ENCODE results near the gene ETDA.
"Not testable (repeated sequence)": the region's sequence is repeated elsewhere in the genome, so short reads cannot be mapped to it uniquely, and the experiment has no call there.

Gene ETDA

DNA sequence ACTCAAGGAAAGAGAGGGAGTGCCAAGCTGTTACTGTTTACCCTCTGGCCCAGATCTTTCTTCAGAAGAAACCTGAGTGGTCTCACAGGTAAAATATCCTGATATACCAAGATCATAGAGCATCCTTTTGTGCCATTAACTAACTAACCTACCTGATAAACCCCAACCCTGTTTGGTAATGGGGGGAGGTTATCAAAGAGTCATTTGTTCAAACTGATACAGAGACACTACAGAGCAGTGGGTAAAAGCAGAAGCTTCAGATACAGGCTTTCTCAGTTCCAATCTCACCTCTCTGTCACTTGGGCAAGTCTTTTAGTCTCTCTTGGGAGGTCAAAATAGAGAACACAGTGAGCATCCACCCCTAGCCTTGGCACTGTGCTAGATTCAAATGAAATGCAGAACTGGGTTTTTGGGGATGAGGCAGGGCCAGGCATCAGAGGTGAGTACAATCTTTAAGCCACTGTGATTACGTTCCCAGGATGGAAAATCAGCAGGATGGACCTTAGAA, at the start of gene ETDA:
TSS of gene ETDA (plus strand) at position 51 of the 508 bp plus-strand sequence. CDS start 1,216 bp downstream, outside the sequence.
- H3F3A ChIP-seq (ENCODE audit: control insufficient read depth, insufficient read depth); H3K4me1 ChIP-seq (ENCODE audit: control insufficient read depth, low read length); H3K9me2 ChIP-seq (replicated peaks; ENCODE audit: control insufficient read depth, low read length); H3K9me3 ChIP-seq (ENCODE audit: control insufficient read depth, insufficient read depth, low read length); H3K79me2 ChIP-seq (ENCODE audit: control insufficient read depth, low read length); H3K36me3 ChIP-seq (ENCODE audit: control insufficient read depth, low read length); H3K4me2 ChIP-seq (ENCODE audit: low read length); H4K20me1 ChIP-seq (ENCODE audit: control insufficient read depth, insufficient read depth, low read depth, low read length); H3K4me3 ChIP-seq (ENCODE audit: low read length); H3K27me3 ChIP-seq (ENCODE audit: control insufficient read depth, low read length); H3K27ac ChIP-seq (ENCODE audit: low read depth, low read length): not testable (repeated sequence)

DNA sequence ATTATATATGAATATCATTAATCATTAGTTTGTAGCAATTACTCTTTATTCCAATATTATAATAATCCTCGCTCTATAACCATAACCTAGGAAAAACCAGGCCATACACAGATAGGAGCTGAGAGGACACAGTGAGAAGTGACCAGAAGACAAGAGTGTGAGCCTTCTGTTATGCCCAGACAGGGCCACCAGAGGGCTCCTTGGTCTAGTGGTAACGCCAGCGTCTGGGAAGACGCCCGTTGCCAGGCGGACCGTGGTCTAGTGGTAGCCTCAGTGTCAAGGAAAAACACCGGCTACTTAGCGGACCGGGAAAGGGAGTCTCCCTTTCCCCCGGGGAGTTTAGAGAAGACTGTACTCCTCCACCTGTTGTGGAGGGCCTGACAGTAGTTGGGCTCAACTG, 45.4 kb upstream of the ETDA start:
- H3K27ac ChIP-seq (ENCODE audit: low read depth, low read length); H3K9me2 ChIP-seq (replicated peaks; ENCODE audit: control insufficient read depth, low read length); H4K20me1 ChIP-seq (ENCODE audit: control insufficient read depth, insufficient read depth, low read depth, low read length): not testable (repeated sequence)

DNA sequence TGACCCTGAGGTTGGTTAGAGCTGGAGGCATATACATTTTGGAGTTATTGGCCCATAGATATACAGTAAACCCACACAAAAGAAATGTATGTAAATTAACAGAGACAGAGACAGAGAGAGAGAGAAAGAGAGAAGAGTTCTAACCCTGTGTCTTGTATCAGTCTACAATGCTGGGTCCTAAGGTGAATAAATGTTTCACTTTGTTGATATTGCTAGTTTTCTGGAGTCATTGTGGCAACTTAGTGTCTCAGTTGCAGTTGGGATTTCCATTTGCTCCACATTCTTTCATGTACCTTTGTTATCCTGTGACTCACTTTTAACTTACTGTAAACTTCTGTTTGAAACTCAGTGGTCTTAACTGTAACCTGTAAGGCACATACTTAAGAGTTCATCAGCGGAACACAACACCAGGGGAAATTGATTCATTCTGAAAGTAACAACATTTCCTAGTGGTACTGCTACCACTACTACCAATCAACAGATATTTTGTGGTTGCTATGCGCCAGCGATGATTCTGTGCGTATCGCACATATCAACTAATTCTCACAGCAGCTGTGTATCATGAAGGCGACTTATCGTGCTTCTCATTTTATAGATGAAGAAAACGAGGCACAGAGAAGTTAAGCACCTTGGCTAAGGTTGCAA, 38.5 kb upstream of the ETDA start:
- Histone ChIP-seq H3K9me3 (ENCODE audit: control insufficient read depth, insufficient read depth, low read length) (no peaks in the 10 kb centered on the region), H3K27me3 (ENCODE audit: control insufficient read depth, low read length) (no peaks in the 10 kb centered on the region), H3K4me2 (ENCODE audit: low read length) (no peak overlapping the region), H3F3A (ENCODE audit: control insufficient read depth, insufficient read depth) (no peaks in the 10 kb centered on the region), H3K79me2 (ENCODE audit: control insufficient read depth, low read length) (no peaks in the 10 kb centered on the region), H3K36me3 (ENCODE audit: control insufficient read depth, low read length) (no peaks in the 10 kb centered on the region), H3K4me3 (ENCODE audit: low read length) (no peak overlapping the region), H4K20me1 (ENCODE audit: control insufficient read depth, insufficient read depth, low read depth, low read length) (no peaks in the 10 kb centered on the region), H3K9me2 (replicated peaks; ENCODE audit: control insufficient read depth, low read length) (no peaks in the 10 kb centered on the region), H3K4me1 (ENCODE audit: control insufficient read depth, low read length) (no peaks in the 10 kb centered on the region), H3K27ac (ENCODE audit: low read depth, low read length) (no peak overlapping the region)
- TF ChIP-seq, protein P1, sequence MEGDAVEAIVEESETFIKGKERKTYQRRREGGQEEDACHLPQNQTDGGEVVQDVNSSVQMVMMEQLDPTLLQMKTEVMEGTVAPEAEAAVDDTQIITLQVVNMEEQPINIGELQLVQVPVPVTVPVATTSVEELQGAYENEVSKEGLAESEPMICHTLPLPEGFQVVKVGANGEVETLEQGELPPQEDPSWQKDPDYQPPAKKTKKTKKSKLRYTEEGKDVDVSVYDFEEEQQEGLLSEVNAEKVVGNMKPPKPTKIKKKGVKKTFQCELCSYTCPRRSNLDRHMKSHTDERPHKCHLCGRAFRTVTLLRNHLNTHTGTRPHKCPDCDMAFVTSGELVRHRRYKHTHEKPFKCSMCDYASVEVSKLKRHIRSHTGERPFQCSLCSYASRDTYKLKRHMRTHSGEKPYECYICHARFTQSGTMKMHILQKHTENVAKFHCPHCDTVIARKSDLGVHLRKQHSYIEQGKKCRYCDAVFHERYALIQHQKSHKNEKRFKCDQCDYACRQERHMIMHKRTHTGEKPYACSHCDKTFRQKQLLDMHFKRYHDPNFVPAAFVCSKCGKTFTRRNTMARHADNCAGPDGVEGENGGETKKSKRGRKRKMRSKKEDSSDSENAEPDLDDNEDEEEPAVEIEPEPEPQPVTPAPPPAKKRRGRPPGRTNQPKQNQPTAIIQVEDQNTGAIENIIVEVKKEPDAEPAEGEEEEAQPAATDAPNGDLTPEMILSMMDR (IDR thresholded peaks at IDR 0.05; ENCODE audit: low read depth, low read length, poor library complexity, severe bottlenecking) = no peak
- no peak for TF ChIP-seq EZH2phosphoT487 (IDR thresholded peaks at IDR 0.05; ENCODE audit: borderline replicate concordance, low read length)

More for the DNA sequence above, 45.4 kb upstream of the ETDA start:
- H3K36me3 ChIP-seq (ENCODE audit: control insufficient read depth, low read length); H3K4me1 ChIP-seq (ENCODE audit: control insufficient read depth, low read length); H3K9me3 ChIP-seq (ENCODE audit: control insufficient read depth, insufficient read depth, low read length); H3K27me3 ChIP-seq (ENCODE audit: control insufficient read depth, low read length); H3K79me2 ChIP-seq (ENCODE audit: control insufficient read depth, low read length); H3F3A ChIP-seq (ENCODE audit: control insufficient read depth, insufficient read depth); H3K4me3 ChIP-seq (ENCODE audit: low read length); H3K4me2 ChIP-seq (ENCODE audit: low read length): not testable (repeated sequence)

DNA sequence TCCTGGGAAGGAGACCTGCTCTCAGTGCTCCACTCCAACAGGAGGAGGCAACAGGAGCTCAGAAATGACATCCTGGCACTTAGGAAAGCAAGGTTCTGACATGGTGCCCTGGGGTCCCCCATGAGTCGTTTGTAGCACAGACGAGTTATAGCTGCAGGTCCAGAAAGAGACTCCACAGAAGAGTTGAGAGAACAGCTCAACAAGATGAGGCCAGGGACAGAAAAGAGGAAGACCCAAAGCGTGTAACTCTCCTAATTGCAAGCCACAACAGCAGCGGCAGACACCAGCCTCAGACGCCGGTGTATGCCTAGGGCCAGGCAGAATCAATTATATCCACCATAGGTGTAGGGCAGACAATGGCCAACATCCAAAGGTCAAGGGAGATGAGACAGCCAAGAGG, 5.9 kb upstream of the ETDA start:
- not testable (repeated sequence) for H4K20me1 ChIP-seq (ENCODE audit: control insufficient read depth, insufficient read depth, low read depth, low read length); H3K9me3 ChIP-seq (ENCODE audit: control insufficient read depth, insufficient read depth, low read length); H3F3A ChIP-seq (ENCODE audit: control insufficient read depth, insufficient read depth); H3K27me3 ChIP-seq (ENCODE audit: control insufficient read depth, low read length); H3K9me2 ChIP-seq (replicated peaks; ENCODE audit: control insufficient read depth, low read length); H3K36me3 ChIP-seq (ENCODE audit: control insufficient read depth, low read length); H3K4me1 ChIP-seq (ENCODE audit: control insufficient read depth, low read length); H3K4me3 ChIP-seq (ENCODE audit: low read length); H3K79me2 ChIP-seq (ENCODE audit: control insufficient read depth, low read length); H3K27ac ChIP-seq (ENCODE audit: low read depth, low read length); H3K4me2 ChIP-seq (ENCODE audit: low read length)

DNA sequence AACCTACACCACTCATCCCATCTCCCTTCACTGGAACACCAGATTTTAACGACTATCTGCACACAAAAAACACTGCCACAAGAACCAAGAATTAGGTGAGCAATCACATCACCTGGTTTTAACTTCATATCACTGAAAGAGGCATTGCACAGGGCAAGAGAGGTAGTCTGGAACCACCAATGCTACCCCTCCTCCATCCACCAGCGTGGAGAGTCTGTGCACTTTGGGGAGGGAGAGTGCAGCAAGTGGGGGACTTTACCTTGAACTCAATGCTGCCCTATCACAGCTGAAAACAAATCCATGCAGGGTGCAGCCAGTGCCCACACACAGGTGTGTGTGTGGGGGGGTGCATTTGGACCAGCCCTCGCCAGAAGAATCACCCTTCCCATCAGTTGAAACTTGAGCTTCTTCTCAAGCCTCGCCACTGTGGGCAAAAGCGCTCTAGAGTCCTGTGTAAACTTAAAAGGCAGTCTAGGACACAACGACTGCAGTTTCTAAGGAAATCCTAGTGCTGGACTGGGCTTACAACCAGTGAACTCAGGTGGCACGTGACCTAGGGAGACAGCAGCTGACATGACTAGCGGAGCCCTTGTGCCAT, 4.3 kb downstream of the ETDA start:
- H3K4me1 ChIP-seq (ENCODE audit: control insufficient read depth, low read length); H3F3A ChIP-seq (ENCODE audit: control insufficient read depth, insufficient read depth); H3K9me3 ChIP-seq (ENCODE audit: control insufficient read depth, insufficient read depth, low read length); H3K36me3 ChIP-seq (ENCODE audit: control insufficient read depth, low read length); H3K27ac ChIP-seq (ENCODE audit: low read depth, low read length); H3K27me3 ChIP-seq (ENCODE audit: control insufficient read depth, low read length); H3K4me2 ChIP-seq (ENCODE audit: low read length); H3K4me3 ChIP-seq (ENCODE audit: low read length); H3K9me2 ChIP-seq (replicated peaks; ENCODE audit: control insufficient read depth, low read length); H3K79me2 ChIP-seq (ENCODE audit: control insufficient read depth, low read length); H4K20me1 ChIP-seq (ENCODE audit: control insufficient read depth, insufficient read depth, low read depth, low read length): not testable (repeated sequence)
